ENCODE results near the gene LRRC75A. TPM values are rescaled to one million over a fixed set of nuclear protein-coding genes. Genes with fewer than 3 reads are reported as not detected.

LRRC75A gene
- polyA plus RNA-seq, 1 donor (not counting 4 experiments of a cell fraction or from before 2014, with no cell fraction given) = not detected

GRCh38 chr17:16466407-16466806, 25.6 kb downstream of the LRRC75A start:
- Histone ChIP-seq H3K9me3 (ENCODE audit: control insufficient read depth, low read depth, low read length) (no peaks in the 10 kb centered on the region), H2AFZ (ENCODE audit: control insufficient read depth, low read length) (no peak overlapping the region), H3K36me3 (ENCODE audit: control insufficient read depth in 2 of 2, extremely low read depth in 1 of 2, insufficient read depth in 2 of 2, low read length in 2 of 2) (no peaks in the 10 kb centered on the region), H3K27ac (ENCODE audit: control insufficient read depth, insufficient read depth, low read length) (no peak overlapping the region), H3K4me1 (ENCODE audit: control insufficient read depth, extremely low read depth, insufficient read depth, low read length) (no peaks in the 10 kb centered on the region), H3K4me3 (ENCODE audit: control insufficient read depth in 2 of 3, extremely low read depth in 1 of 3, insufficient read depth in 2 of 3, low read depth in 1 of 3, low read length in 3 of 3) (no peak overlapping the region), H3K27me3 (ENCODE audit: control insufficient read depth, extremely low read depth, insufficient read depth, low read length) (peaks cover 7% of the 10 kb centered on the region), H3K9ac (ENCODE audit: control insufficient read depth, extremely low read depth, insufficient read depth, low read length) (no peak overlapping the region), H3K79me2 (ENCODE audit: control insufficient read depth, insufficient read depth, low read length) (no peaks in the 10 kb centered on the region), H3K4me2 (ENCODE audit: control insufficient read depth, extremely low read depth, insufficient read depth, low read depth, low read length) (no peak overlapping the region), H3K9me1 (ENCODE audit: control insufficient read depth, extremely low read depth, insufficient read depth, low read length) (no peaks in the 10 kb centered on the region), H4K20me1 (ENCODE audit: control insufficient read depth, extremely low read depth, insufficient read depth, low read length) (no peaks in the 10 kb centered on the region)
- no peak for DNase-seq (ENCODE audit: low read depth, low spot score)
- TF ChIP-seq EZH2 (IDR thresholded peaks at IDR 0.05; ENCODE audit: low read length) = no peak
- no peak for TF ChIP-seq CTCF (optimal IDR thresholded peaks at IDR 0.05 in 1 of 3, IDR thresholded peaks at IDR 0.05 in 1 of 3, conservative IDR thresholded peaks at IDR 0.05 in 1 of 3; ENCODE audit: extremely low read depth in 1 of 3, insufficient read depth in 2 of 3, low read length in 3 of 3)
- FAIRE-seq = no peak
- dilution Hi-C loops (cut with MboI; ENCODE audit: extremely low pct_ligation_motif_present, low sequenced_read_pairs) = no loop called here

GRCh38 chr17:16465861-16466338, 26.1 kb downstream of the LRRC75A start:
- FAIRE-seq = no peak
- dilution Hi-C loops (cut with MboI; ENCODE audit: extremely low pct_ligation_motif_present, low sequenced_read_pairs) = no loop called here

More at GRCh38 chr17:16465861-16466338, 26.1 kb downstream of the LRRC75A start:
- no peaks in the 10 kb centered on the region for H3K79me2 ChIP-seq (ENCODE audit: control insufficient read depth, insufficient read depth, low read length)
- no peaks in the 10 kb centered on the region for H4K20me1 ChIP-seq (ENCODE audit: control insufficient read depth, extremely low read depth, insufficient read depth, low read length)
- no peak overlapping the region for H3K27ac ChIP-seq (ENCODE audit: control insufficient read depth, insufficient read depth, low read length)
- no peak overlapping the region for H3K4me3 ChIP-seq (ENCODE audit: control insufficient read depth in 2 of 3, extremely low read depth in 1 of 3, insufficient read depth in 2 of 3, low read depth in 1 of 3, low read length in 3 of 3)
- no peaks in the 10 kb centered on the region for H3K9me3 ChIP-seq (ENCODE audit: control insufficient read depth, low read depth, low read length)
- no peak overlapping the region for H2AFZ ChIP-seq (ENCODE audit: control insufficient read depth, low read length)
- no peaks in the 10 kb centered on the region for H3K9me1 ChIP-seq (ENCODE audit: control insufficient read depth, extremely low read depth, insufficient read depth, low read length)
- no peak overlapping the region for H3K9ac ChIP-seq (ENCODE audit: control insufficient read depth, extremely low read depth, insufficient read depth, low read length)
- H3K4me2 ChIP-seq (ENCODE audit: control insufficient read depth, extremely low read depth, insufficient read depth, low read depth, low read length) = no peak overlapping the region
- no peaks in the 10 kb centered on the region for H3K36me3 ChIP-seq (ENCODE audit: control insufficient read depth in 2 of 2, extremely low read depth in 1 of 2, insufficient read depth in 2 of 2, low read length in 2 of 2)
- DNase-seq (ENCODE audit: low read depth, low spot score) = no peak
- peaks cover 2% of the 10 kb centered on the region for H3K27me3 ChIP-seq (ENCODE audit: control insufficient read depth, extremely low read depth, insufficient read depth, low read length)
- no peaks in the 10 kb centered on the region for H3K4me1 ChIP-seq (ENCODE audit: control insufficient read depth, extremely low read depth, insufficient read depth, low read length)
- TF ChIP-seq CTCF (optimal IDR thresholded peaks at IDR 0.05 in 1 of 3, IDR thresholded peaks at IDR 0.05 in 1 of 3, conservative IDR thresholded peaks at IDR 0.05 in 1 of 3; ENCODE audit: extremely low read depth in 1 of 3, insufficient read depth in 2 of 3, low read length in 3 of 3) (no peak), EZH2 (IDR thresholded peaks at IDR 0.05; ENCODE audit: low read length) (no peak)

Data from keratinocyte (primary cell).